Naive thymus-derived CD4-positive, alpha-beta T cell (primary cell): Measurements from ENCODE around the gene DNAJB4. TPM values are rescaled to one million over a fixed set of nuclear protein-coding genes. Genes with fewer than 3 reads are reported as not detected.
A peak's percentile ranks its signal among the peaks of the same experiment; 100 is the strongest.

Experiments
- ATAC-seq: fragments of 150-1000 bp; cut with Tn5 transposase; 2 replicates; pipeline ENCODE4 v1.10.0; 2021; ENCODE audit warnings: mild to moderate bottlenecking, moderate library complexity
- CTCF ChIA-PET: fragments of 350-600 bp; sonication (Branson Sonifier 250); formaldehyde crosslinking; loops from one replicate; lab custom pipeline; 2021; ENCODE audit warnings: antibody characterized with exemption; lab: Charles Lee
- POLR2A ChIA-PET: fragments of 350-600 bp; sonication (Branson Sonifier 250); formaldehyde crosslinking; loops from one replicate; lab custom pipeline; 2021; ENCODE audit warnings: antibody characterized with exemption, inconsistent platforms; lab: Charles Lee
- DNase-seq, 9 donors: peaks; one replicate each; pipeline versions ENCODE4 v3.0.0 to v3.0.0-alpha.2; 2020 to 2022; ENCODE audit warnings: mixed read lengths in 1 of 9
- H3K27ac ChIP-seq: one replicate; pipeline ENCODE4 v1.7.0; 2013; ENCODE audit warnings: mild to moderate bottlenecking, low read depth, low read length, moderate library complexity
- H3K27me3 ChIP-seq, 2 donors: one replicate each; pipeline ENCODE4 v1.7.0; 2013; ENCODE audit warnings: low read length in 2 of 2, mild to moderate bottlenecking in 2 of 2, moderate library complexity in 2 of 2; ENCODE audit not compliant: control insufficient read depth in 2 of 2, insufficient read depth in 2 of 2
- H3K36me3 ChIP-seq, 3 experiments: 1 replicate in 2 of 3; 2 replicates in 1 of 3; pipeline ENCODE4 v1.7.0; 2013; ENCODE audit warnings: low read length in 3 of 3, mild to moderate bottlenecking in 3 of 3, moderate library complexity in 1 of 3; ENCODE audit not compliant: insufficient read depth in 3 of 3, control insufficient read depth in 2 of 3
- H3K4me1 ChIP-seq, 2 donors: one replicate each; pipeline ENCODE4 v1.7.0; 2013; ENCODE audit warnings: low read length in 2 of 2, mild to moderate bottlenecking in 2 of 2, moderate library complexity in 1 of 2; ENCODE audit not compliant: control insufficient read depth in 2 of 2, insufficient read depth in 2 of 2
- H3K4me3 ChIP-seq: 2 replicates; pipeline ENCODE4 v1.7.0; 2013; ENCODE audit warnings: mild to moderate bottlenecking, low read length
- H3K9me3 ChIP-seq, 3 experiments: 1 replicate in 2 of 3; 2 replicates in 1 of 3; pipeline ENCODE4 v1.7.0; 2013; ENCODE audit warnings: low read length in 3 of 3; ENCODE audit not compliant: control insufficient read depth in 2 of 3
- H3K27ac Mint-ChIP-seq, 9 donors: one replicate each; pipeline ENCODE4 v1.8.0; 2020 to 2022; ENCODE audit warnings: mixed read lengths in 9 of 9, mild to moderate bottlenecking in 8 of 9, moderate library complexity in 5 of 9, inconsistent platforms in 2 of 9
- H3K27me3 Mint-ChIP-seq, 5 donors: one replicate each; pipeline ENCODE4 v1.8.0; 2021 to 2022; ENCODE audit warnings: mixed read lengths in 5 of 5, mild to moderate bottlenecking in 1 of 5
- H3K36me3 Mint-ChIP-seq, 5 donors: one replicate each; pipeline ENCODE4 v1.8.0; 2020 to 2022; ENCODE audit warnings: mixed read lengths in 5 of 5, mild to moderate bottlenecking in 3 of 5, inconsistent platforms in 1 of 5
- H3K4me1 Mint-ChIP-seq, 7 donors: one replicate each; pipeline ENCODE4 v1.8.0; 2020 to 2022; ENCODE audit warnings: mixed read lengths in 7 of 7, mild to moderate bottlenecking in 3 of 7, inconsistent platforms in 1 of 7
- H3K4me3 Mint-ChIP-seq, 10 donors: one replicate each; pipeline ENCODE4 v1.8.0; 2020 to 2022; ENCODE audit warnings: mild to moderate bottlenecking in 10 of 10, mixed read lengths in 10 of 10, moderate library complexity in 6 of 10, inconsistent platforms in 2 of 10
- H3K9me3 Mint-ChIP-seq, 11 donors: one replicate each; pipeline ENCODE4 v1.8.0; 2020 to 2022; ENCODE audit warnings: mixed read lengths in 11 of 11, mild to moderate bottlenecking in 4 of 11, inconsistent platforms in 1 of 11, moderate library complexity in 1 of 11
- intact Hi-C, 2 donors: fragments of 100-400 bp; cut with micrococcal nuclease; formaldehyde crosslinking; loops; one replicate each; pipeline ENCODE4 v1.15.1; 2023
- polyA plus RNA-seq, 2 donors: library from polyadenylated mRNA; unstranded; fragments of 300-500 nt; fragmentation: Illumina TruSeq; gene quantifications; one replicate each; pipeline ENCODE4 v1.2.3, GENCODE V29; 2021
- total RNA-seq, 6 experiments: library from RNA in 5 of 6; stranded (reverse) in 5 of 6; gene quantifications; 1 replicate in 5 of 6; 2 replicates in 1 of 6; pipeline ENCODE4 v1.2.3 and lab custom pipeline; 2021 to 2026

The DNAJB4 gene
- total and polyA plus RNA-seq, 7 experiments from 2014 or later: 5.9 to 20.1 (median 17.7) TPM

- POLR2A ChIA-PET: interaction anchor here (0.7 kb wide), 1 partner anchor 10 kb away, joined by 4 read pairs; no protein-coding TSS in a partner anchor
- Histone ChIP-seq H3K9me3 (no peaks in the 10 kb centered on the region), H3K4me1 (peaks cover 25 to 28% of the 10 kb centered on the region in 2 donors), H3K27ac (no peak overlapping the region), H3K4me3 (no peak overlapping the region), H3K27me3 (no peaks in the 10 kb centered on the region), H3K36me3 (peaks cover 49 to 76% (median 67%) of the 10 kb centered on the region in 3 experiments)
- Mint-ChIP-seq H3K9me3 (peaks cover 0 to 2% (median 0%) of the 10 kb centered on the region in 11 donors), H3K4me3 (peak overlapping the region in 3 of 10 donors; percentile 11 to 15 (median 14)), H3K4me1 (peaks cover 30 to 67% (median 56%) of the 10 kb centered on the region in 7 donors), H3K27me3 (no peaks in the 10 kb centered on the region), H3K36me3 (peaks cover 25 to 61% (median 49%) of the 10 kb centered on the region in 5 donors), H3K27ac (peak overlapping the region; percentile 2 to 81 (median 47))
- ATAC-seq (no peak), DNase-seq (no peak)
- CTCF ChIA-PET: no interaction called here
- intact Hi-C loops: loop anchor here in 1 of 2 donors (5.0 kb wide), 1 partner anchor 681 kb away; the partner anchor contains the start of gene IFI44
Measured at GRCh38 chr1:77966291-77966690, 38.4 kb upstream of the DNAJB4 start.

- ATAC-seq: no peak
- Mint-ChIP-seq H3K27me3 (no peaks in the 10 kb centered on the region), H3K9me3 (no peaks in the 10 kb centered on the region), H3K4me1 (peaks cover 41 to 90% (median 77%) of the 10 kb centered on the region in 7 donors), H3K4me3 (peak overlapping the region in 5 of 10 donors; percentile 23 to 75 (median 56)), H3K27ac (no peak overlapping the region), H3K36me3 (peaks cover 13 to 47% (median 42%) of the 10 kb centered on the region in 5 donors)
- Histone ChIP-seq H3K4me1 (peaks cover 43 to 58% of the 10 kb centered on the region in 2 donors), H3K27ac (no peak overlapping the region), H3K4me3 (no peak overlapping the region), H3K9me3 (no peaks in the 10 kb centered on the region), H3K36me3 (peaks cover 17 to 41% (median 40%) of the 10 kb centered on the region in 3 experiments), H3K27me3 (no peaks in the 10 kb centered on the region)
- ChIA-PET CTCF (no interaction called here), POLR2A (interaction anchor here (0.7 to 3.1 kb wide), 2 partner anchors 8 to 38 kb away, joined by 3 to 25 read pairs; partner anchors contain the start of gene FUBP1)
- intact Hi-C loops: loop anchor here in 1 of 2 donors (10.0 kb wide), 2 partner anchors 535 to 1895 kb away; partner anchors contain the start of gene ST6GALNAC3
- DNase-seq: no peak
Measured at GRCh38 chr1:77970192-77970591, 34.5 kb upstream of the DNAJB4 start.

- H3K27me3 ChIP-seq: no peaks in the 10 kb centered on the region
- no peak overlapping the region for H3K4me3 ChIP-seq
- Mint-ChIP-seq H3K9me3 (no peaks in the 10 kb centered on the region), H3K4me3 (peak overlapping the region in 9 of 10 donors; percentile 38 to 75 (median 59)), H3K27me3 (no peaks in the 10 kb centered on the region), H3K36me3 (peaks cover 10 to 46% (median 36%) of the 10 kb centered on the region in 5 donors), H3K4me1 (peaks cover 47 to 88% (median 76%) of the 10 kb centered on the region in 7 donors), H3K27ac (peak overlapping the region in 6 of 9 donors; percentile 14 to 81 (median 48))
- H3K27ac ChIP-seq: no peak overlapping the region
- ChIA-PET CTCF (no interaction called here), POLR2A (interaction anchor here (1.2 kb wide), 1 partner anchor 34 kb away, joined by 4 read pairs; no protein-coding TSS in a partner anchor)
- DNase-seq (no peak), ATAC-seq (no peak)
- intact Hi-C loops: loop anchor here in 1 of 2 donors (10.0 kb wide), 2 partner anchors 537 to 1897 kb away; partner anchors contain the start of gene ST6GALNAC3
- H3K4me1 ChIP-seq: peaks cover 58 to 69% of the 10 kb centered on the region in 2 donors
- no peaks in the 10 kb centered on the region for H3K9me3 ChIP-seq
- H3K36me3 ChIP-seq: peaks cover 4 to 29% (median 22%) of the 10 kb centered on the region in 3 experiments
Measured at GRCh38 chr1:77972080-77972479, 32.7 kb upstream of the DNAJB4 start.

- H3K36me3 Mint-ChIP-seq: peaks cover 4 to 31% (median 27%) of the 10 kb centered on the region in 5 donors
- H3K4me3 Mint-ChIP-seq: peak overlapping the region in 4 of 10 donors; percentile 68 to 82 (median 78)
- Histone ChIP-seq H3K27ac (peak overlapping the region; percentile 97), H3K27me3 (no peaks in the 10 kb centered on the region), H3K4me3 (peak overlapping the region; percentile 99), H3K4me1 (peaks cover 51 to 61% of the 10 kb centered on the region in 2 donors), H3K36me3 (peaks cover 0 to 10% (median 0%) of the 10 kb centered on the region in 3 experiments), H3K9me3 (no peaks in the 10 kb centered on the region)
- ChIA-PET CTCF (no interaction called here), POLR2A (interaction anchor here (0.6 to 1.5 kb wide), 5 partner anchors 10 to 540 kb away, joined by 3 to 14 read pairs (median 3); partner anchors contain the start of gene DNAJB4)
- H3K27me3 Mint-ChIP-seq: no peaks in the 10 kb centered on the region
- ATAC-seq (no peak), DNase-seq (no peak)
- intact Hi-C loops: loop anchor here in 1 of 2 donors (10.0 kb wide), 2 partner anchors 541 to 1901 kb away; partner anchors contain the start of gene ST6GALNAC3
- peaks cover 39 to 68% (median 50%) of the 10 kb centered on the region in 7 donors for H3K4me1 Mint-ChIP-seq
- no peaks in the 10 kb centered on the region for H3K9me3 Mint-ChIP-seq
- H3K27ac Mint-ChIP-seq: peak overlapping the region in 4 of 9 donors; percentile 46 to 89 (median 58)
Measured at GRCh38 chr1:77975386-77975785, 29.4 kb upstream of the DNAJB4 start.

GRCh38 chr1:77975907-77976306 lies 28.8 kb upstream of the DNAJB4 start:
- H3K9me3 Mint-ChIP-seq: no peaks in the 10 kb centered on the region
- H3K9me3 ChIP-seq: no peaks in the 10 kb centered on the region
- H3K27ac ChIP-seq: peak overlapping the region; percentile 97
- H3K27me3 Mint-ChIP-seq: no peaks in the 10 kb centered on the region
- H3K36me3 ChIP-seq: peaks cover 0 to 10% (median 0%) of the 10 kb centered on the region in 3 experiments
- CTCF ChIA-PET: no interaction called here
- peaks cover 48 to 59% of the 10 kb centered on the region in 2 donors for H3K4me1 ChIP-seq
- peaks cover 4 to 31% (median 27%) of the 10 kb centered on the region in 5 donors for H3K36me3 Mint-ChIP-seq
- peak overlapping the region in 4 of 10 donors; percentile 68 to 82 (median 78) for H3K4me3 Mint-ChIP-seq
- DNase-seq (no peak), ATAC-seq (no peak)
- H3K27ac Mint-ChIP-seq: peak overlapping the region in 6 of 9 donors; percentile 8 to 89 (median 71)
- peaks cover 44 to 68% (median 50%) of the 10 kb centered on the region in 7 donors for H3K4me1 Mint-ChIP-seq
- peak overlapping the region; percentile 99 for H3K4me3 ChIP-seq
- intact Hi-C loops: loop anchor here in 1 of 2 donors (10.0 kb wide), 2 partner anchors 541 to 1901 kb away; partner anchors contain the start of gene ST6GALNAC3
- POLR2A ChIA-PET: interaction anchor here (0.6 to 1.5 kb wide), 9 partner anchors 11 to 541 kb away, joined by 3 to 14 read pairs (median 4); partner anchors contain the start of gene DNAJB4
- H3K27me3 ChIP-seq: no peaks in the 10 kb centered on the region

GRCh38 chr1:77976433-77977076 lies 28.2 kb upstream of the DNAJB4 start:
- Histone ChIP-seq H3K27ac (peak overlapping the region; percentile 97), H3K36me3 (peaks cover 0 to 10% (median 0%) of the 10 kb centered on the region in 3 experiments), H3K4me3 (peak overlapping the region; percentile 99), H3K4me1 (peaks cover 44 to 53% of the 10 kb centered on the region in 2 donors), H3K27me3 (no peaks in the 10 kb centered on the region), H3K9me3 (no peaks in the 10 kb centered on the region)
- H3K36me3 Mint-ChIP-seq: peaks cover 4 to 26% (median 23%) of the 10 kb centered on the region in 5 donors
- intact Hi-C loops: loop anchor here in 1 of 2 donors (10.0 kb wide), 2 partner anchors 542 to 1902 kb away; partner anchors contain the start of gene ST6GALNAC3
- H3K27ac Mint-ChIP-seq: peak overlapping the region in 5 of 9 donors; percentile 29 to 80 (median 69)
- H3K4me3 Mint-ChIP-seq: peak overlapping the region in 2 of 10 donors; percentile 81 to 89
- H3K27me3 Mint-ChIP-seq: no peaks in the 10 kb centered on the region
- DNase-seq: peak in 1 of 9 donors; percentile 10
- CTCF ChIA-PET: no interaction called here
- no peak for ATAC-seq
- peaks cover 43 to 67% (median 45%) of the 10 kb centered on the region in 7 donors for H3K4me1 Mint-ChIP-seq
- H3K9me3 Mint-ChIP-seq: no peaks in the 10 kb centered on the region
- POLR2A ChIA-PET: interaction anchor here (0.6 to 2.5 kb wide), 10 partner anchors 18 to 1676 kb away, joined by 3 to 19 read pairs (median 4); partner anchors contain the start of genes DNAJB4 and ZZZ3
